Dendritic cell treated with granulocyte-macrophage colony-stimulating factor and Interleukin-4, amounts not matched to agents 40 ng/mL and 50 ng/mL, for 4 days (primary cell): ENCODE results near the gene ACOD1.
A peak's percentile ranks its signal among the peaks of the same experiment; 100 is the strongest.
"Not testable (repeated sequence)": the region's sequence is repeated elsewhere in the genome, so short reads cannot be mapped to it uniquely, and the experiment has no call there.

Experiments used
- H3K27ac Mint-ChIP-seq: one replicate; pipeline ENCODE4 v1.8.0; 2022; ENCODE audit warnings: mild to moderate bottlenecking, mixed read lengths
- H3K27me3 Mint-ChIP-seq: one replicate; pipeline ENCODE4 v1.8.0; 2022; ENCODE audit warnings: mild to moderate bottlenecking, mixed read lengths
- H3K36me3 Mint-ChIP-seq: one replicate; pipeline ENCODE4 v1.8.0; 2022; ENCODE audit warnings: low read depth, mixed read lengths
- H3K4me1 Mint-ChIP-seq: one replicate; pipeline ENCODE4 v1.8.0; 2022; ENCODE audit warnings: low read depth, mixed read lengths
- H3K4me3 Mint-ChIP-seq: one replicate; pipeline ENCODE4 v1.8.0; 2022; ENCODE audit warnings: mild to moderate bottlenecking, moderate library complexity, mixed read lengths
- H3K9me3 Mint-ChIP-seq: one replicate; pipeline ENCODE4 v1.8.0; 2022; ENCODE audit warnings: mixed read lengths
- intact Hi-C: fragments of 100-400 bp; cut with micrococcal nuclease; formaldehyde crosslinking; loops from one replicate; pipeline ENCODE4 v1.15.0; 2022

Gene ACOD1

GRCh38 chr13:76948149-76948548 lies at the start of gene ACOD1:
Gene ACOD1, plus strand, starts transcription at chr13:76948511. Its CDS starts 48 bp downstream, at chr13:76948559.
- Mint-ChIP-seq H3K4me3 (no peak within 1 kb of the TSS), H3K36me3 (no peaks in the 10 kb centered on the region), H3K9me3 (no peaks in the 10 kb centered on the region), H3K4me1 (peaks cover 40% of the 10 kb centered on the region), H3K27ac (no peak within 1 kb of the TSS), H3K27me3 (no peaks in the 10 kb centered on the region)
- intact Hi-C loops = no loop called here

- H3K27ac Mint-ChIP-seq, H3K4me1 Mint-ChIP-seq, H3K36me3 Mint-ChIP-seq, H3K4me3 Mint-ChIP-seq, intact Hi-C loops: not testable (repeated sequence)
- peaks cover 29% of the 10 kb centered on the region for H3K9me3 Mint-ChIP-seq
- H3K27me3 Mint-ChIP-seq = peaks cover 11% of the 10 kb centered on the region
Measured at GRCh38 chr13:76899066-76899465, 49.2 kb upstream of the ACOD1 start.

GRCh38 chr13:76903544-76904162 lies 44.7 kb upstream of the ACOD1 start:
- Mint-ChIP-seq H3K9me3 (peaks cover 13% of the 10 kb centered on the region), H3K4me1 (no peaks in the 10 kb centered on the region), H3K27me3 (peaks cover 21% of the 10 kb centered on the region), H3K4me3 (no peak overlapping the region), H3K27ac (no peak overlapping the region), H3K36me3 (peaks cover 8% of the 10 kb centered on the region)
- intact Hi-C loops = loop anchor here (1.0 to 10.0 kb wide), 6 partner anchors 79 to 1209 kb away; no protein-coding TSS in a partner anchor

DNA sequence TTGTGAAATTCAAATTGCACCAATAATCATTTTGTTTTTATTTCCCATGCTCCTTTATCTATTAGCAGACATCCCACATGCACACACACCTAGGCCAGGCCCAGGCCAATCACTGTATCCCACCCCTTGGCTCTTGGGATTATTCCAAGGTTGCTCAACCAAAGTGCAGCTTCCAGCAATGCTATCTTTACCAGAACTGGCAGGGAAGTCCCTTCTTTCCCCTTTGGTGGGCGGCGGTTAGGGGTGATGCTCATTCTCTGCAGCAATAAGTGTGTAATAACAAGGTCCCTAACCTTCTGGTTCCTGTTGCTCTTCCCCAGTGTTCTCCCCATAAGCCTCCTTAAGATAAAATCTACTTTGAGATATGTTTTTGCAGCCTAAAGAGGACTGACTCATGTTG lies 43.8 kb upstream of the ACOD1 start:
- Mint-ChIP-seq H3K4me3 (no peak overlapping the region), H3K9me3 (peaks cover 4% of the 10 kb centered on the region), H3K27me3 (peaks cover 19% of the 10 kb centered on the region), H3K27ac (no peak overlapping the region), H3K4me1 (no peaks in the 10 kb centered on the region), H3K36me3 (no peaks in the 10 kb centered on the region)
- intact Hi-C loops = loop anchor here (5.0 to 10.0 kb wide), 4 partner anchors 78 to 1210 kb away; no protein-coding TSS in a partner anchor

DNA sequence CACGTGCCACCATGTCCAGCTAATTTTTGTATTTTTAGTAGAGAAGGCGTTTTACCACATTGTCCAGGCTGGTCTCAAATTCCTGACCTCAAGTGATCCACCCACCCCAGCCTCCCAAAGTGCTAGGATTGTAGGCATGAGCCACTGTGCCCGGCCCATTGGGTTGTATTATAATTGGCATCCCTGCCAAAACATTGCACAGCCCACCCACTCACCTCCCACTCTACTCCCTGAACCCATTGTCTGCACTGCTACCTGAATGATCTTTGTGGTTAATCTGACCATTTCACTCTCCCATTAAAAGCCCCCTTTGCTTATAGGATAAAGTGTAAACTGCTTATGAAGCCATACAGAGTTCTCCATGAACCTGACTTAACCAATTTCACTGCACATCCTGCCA lies 35.8 kb upstream of the ACOD1 start:
- H3K9me3 Mint-ChIP-seq = no peaks in the 10 kb centered on the region
- H3K36me3 Mint-ChIP-seq = no peaks in the 10 kb centered on the region
- intact Hi-C loops = no loop called here
- H3K27me3 Mint-ChIP-seq = peaks cover 2% of the 10 kb centered on the region
- H3K4me1 Mint-ChIP-seq = no peaks in the 10 kb centered on the region
- H3K4me3 Mint-ChIP-seq = no peak overlapping the region
- H3K27ac Mint-ChIP-seq = no peak overlapping the region

GRCh38 chr13:76913898-76914297 lies 34.4 kb upstream of the ACOD1 start:
- intact Hi-C loops = no loop called here
- no peaks in the 10 kb centered on the region for H3K36me3 Mint-ChIP-seq
- no peaks in the 10 kb centered on the region for H3K9me3 Mint-ChIP-seq
- no peak overlapping the region for H3K27ac Mint-ChIP-seq
- peaks cover 2% of the 10 kb centered on the region for H3K27me3 Mint-ChIP-seq
- no peaks in the 10 kb centered on the region for H3K4me1 Mint-ChIP-seq
- H3K4me3 Mint-ChIP-seq = no peak overlapping the region

- Mint-ChIP-seq H3K27me3 (peaks cover 2% of the 10 kb centered on the region), H3K27ac (no peak overlapping the region), H3K36me3 (no peaks in the 10 kb centered on the region), H3K4me3 (no peak overlapping the region), H3K4me1 (no peaks in the 10 kb centered on the region), H3K9me3 (no peaks in the 10 kb centered on the region)
- intact Hi-C loops = no loop called here
Measured at GRCh38 chr13:76917095-76917494, 31.2 kb upstream of the ACOD1 start.

GRCh38 chr13:76917755-76918481 lies 30.4 kb upstream of the ACOD1 start:
- intact Hi-C loops, H3K36me3 Mint-ChIP-seq, H3K27me3 Mint-ChIP-seq, H3K9me3 Mint-ChIP-seq, H3K4me1 Mint-ChIP-seq, H3K27ac Mint-ChIP-seq, H3K4me3 Mint-ChIP-seq: not testable (repeated sequence)

DNA sequence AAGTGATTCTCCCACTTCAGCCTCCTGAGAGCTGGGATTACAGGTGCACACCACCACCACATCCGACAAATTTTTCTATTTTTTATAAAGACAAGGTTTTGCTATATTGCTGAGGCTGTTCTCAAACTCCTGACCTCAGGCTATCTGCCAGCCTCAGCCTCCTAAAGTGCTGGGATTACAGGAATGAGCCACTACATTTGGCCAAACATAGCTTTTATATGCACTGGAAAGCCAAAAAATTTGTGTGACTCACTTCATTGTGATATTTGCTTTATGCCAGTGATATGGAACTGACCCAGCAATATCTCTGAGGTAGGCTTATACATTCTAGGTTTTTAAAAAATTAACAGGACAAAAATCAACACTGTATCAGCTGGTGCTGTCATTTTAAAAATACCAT lies 26.8 kb upstream of the ACOD1 start:
- H3K36me3 Mint-ChIP-seq = no peaks in the 10 kb centered on the region
- intact Hi-C loops = no loop called here
- H3K4me3 Mint-ChIP-seq = no peak overlapping the region
- H3K4me1 Mint-ChIP-seq = peaks cover 8% of the 10 kb centered on the region
- H3K27me3 Mint-ChIP-seq = no peaks in the 10 kb centered on the region
- no peaks in the 10 kb centered on the region for H3K9me3 Mint-ChIP-seq
- H3K27ac Mint-ChIP-seq = no peak overlapping the region

- H3K9me3 Mint-ChIP-seq = peaks cover 9% of the 10 kb centered on the region
- no peaks in the 10 kb centered on the region for H3K36me3 Mint-ChIP-seq
- intact Hi-C loops = no loop called here
- H3K4me3 Mint-ChIP-seq = no peak overlapping the region
- H3K4me1 Mint-ChIP-seq = peaks cover 21% of the 10 kb centered on the region
- no peaks in the 10 kb centered on the region for H3K27me3 Mint-ChIP-seq
- H3K27ac Mint-ChIP-seq = no peak overlapping the region
Measured at GRCh38 chr13:76925115-76925514, 23.2 kb upstream of the ACOD1 start.

DNA sequence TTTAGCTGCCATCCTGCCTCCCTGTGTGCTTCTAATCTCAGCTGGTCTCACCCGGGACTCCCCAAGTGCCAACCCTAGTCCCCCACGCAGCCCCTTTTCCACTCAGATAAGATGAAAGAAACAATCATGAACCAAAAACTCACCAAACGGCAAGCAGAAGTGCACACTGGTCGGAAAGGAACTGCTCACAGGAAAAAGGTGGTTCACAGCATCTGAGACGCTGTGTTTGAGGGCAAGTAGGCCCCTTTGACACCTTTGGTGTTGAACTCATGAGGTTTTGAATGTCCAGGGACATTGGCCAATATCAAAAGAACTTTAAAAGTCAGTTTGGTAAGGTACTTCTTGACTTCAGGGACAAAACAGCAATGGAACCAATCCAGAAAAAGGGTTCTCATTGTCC lies 20.4 kb upstream of the ACOD1 start:
- H3K27ac Mint-ChIP-seq = no peak overlapping the region
- no peaks in the 10 kb centered on the region for H3K36me3 Mint-ChIP-seq
- H3K4me1 Mint-ChIP-seq = peaks cover 16% of the 10 kb centered on the region
- intact Hi-C loops = no loop called here
- H3K9me3 Mint-ChIP-seq = peaks cover 20% of the 10 kb centered on the region
- no peaks in the 10 kb centered on the region for H3K27me3 Mint-ChIP-seq
- no peak overlapping the region for H3K4me3 Mint-ChIP-seq

DNA sequence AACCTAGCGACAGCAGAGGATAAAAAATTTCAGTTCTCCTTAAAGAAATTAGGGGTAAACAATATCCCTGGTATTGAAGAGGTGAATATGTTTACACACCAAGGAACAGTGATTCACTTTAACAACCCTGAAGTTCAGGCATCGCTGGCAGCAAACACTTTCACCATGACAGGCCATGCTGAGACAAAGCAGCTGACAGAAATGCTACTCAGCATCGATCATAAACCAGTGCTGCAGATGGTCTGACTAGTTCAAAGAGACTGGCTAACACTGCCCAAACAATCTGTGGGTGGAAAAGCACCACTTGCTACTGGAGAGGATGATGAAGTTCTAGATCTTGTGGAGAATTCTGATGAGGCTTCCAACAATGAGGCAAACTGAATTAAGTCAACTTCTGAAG lies 19.9 kb upstream of the ACOD1 start:
- no peaks in the 10 kb centered on the region for H3K27me3 Mint-ChIP-seq
- H3K9me3 Mint-ChIP-seq = peaks cover 20% of the 10 kb centered on the region
- H3K4me3 Mint-ChIP-seq = no peak overlapping the region
- no peak overlapping the region for H3K27ac Mint-ChIP-seq
- intact Hi-C loops = no loop called here
- peaks cover 14% of the 10 kb centered on the region for H3K4me1 Mint-ChIP-seq
- H3K36me3 Mint-ChIP-seq = no peaks in the 10 kb centered on the region

GRCh38 chr13:76929320-76929719 lies 19.0 kb upstream of the ACOD1 start:
- intact Hi-C loops = no loop called here
- Mint-ChIP-seq H3K36me3 (no peaks in the 10 kb centered on the region), H3K27me3 (no peaks in the 10 kb centered on the region), H3K4me1 (peaks cover 14% of the 10 kb centered on the region), H3K27ac (peak overlapping the region; percentile 38), H3K9me3 (peaks cover 20% of the 10 kb centered on the region), H3K4me3 (no peak overlapping the region)

GRCh38 chr13:76929851-76930374 lies 18.4 kb upstream of the ACOD1 start:
- Mint-ChIP-seq H3K9me3 (peaks cover 20% of the 10 kb centered on the region), H3K4me3 (no peak overlapping the region), H3K27me3 (no peaks in the 10 kb centered on the region), H3K36me3 (no peaks in the 10 kb centered on the region), H3K4me1 (peaks cover 14% of the 10 kb centered on the region), H3K27ac (no peak overlapping the region)
- intact Hi-C loops = no loop called here
